Hepatocyte (in vitro differentiated cells): ENCODE results near the gene EVX2. TPM values are rescaled to one million over a fixed set of nuclear protein-coding genes. Genes with fewer than 3 reads are reported as not detected.

Experiments used
- DNase-seq: peaks from one replicate; pipeline ENCODE4 v3.0.0-alpha.2; 2016; ENCODE audit warnings: low spot score
- H2AFZ ChIP-seq: fragments of 200-600 bp; sonication (generic); 2 replicates; pipeline ENCODE4 v1.6.0; 2016; ENCODE audit warnings: antibody characterized with exemption, mild to moderate bottlenecking
- H3K27ac ChIP-seq: fragments of 200-600 bp; sonication (generic); 2 replicates; pipeline ENCODE4 v1.5.1; 2016; ENCODE audit warnings: mild to moderate bottlenecking
- H3K27me3 ChIP-seq: fragments of 200-600 bp; sonication (generic); 2 replicates; pipeline ENCODE4 v1.6.1; 2016
- H3K36me3 ChIP-seq: fragments of 200-600 bp; sonication (generic); replicated peaks from 2 replicates; pipeline ENCODE4 v1.5.1; 2016; ENCODE audit warnings: low read depth; ENCODE audit not compliant: insufficient read depth
- H3K4me1 ChIP-seq: fragments of 200-600 bp; sonication (generic); 2 replicates; pipeline ENCODE4 v1.5.1; 2016; ENCODE audit warnings: mild to moderate bottlenecking, moderate library complexity; ENCODE audit not compliant: insufficient read depth
- H3K4me2 ChIP-seq: fragments of 200-600 bp; sonication (generic); 2 replicates; pipeline ENCODE4 v1.6.0; 2016
- H3K4me3 ChIP-seq: fragments of 200-600 bp; sonication (generic); 2 replicates; pipeline ENCODE4 v1.5.1; 2016; ENCODE audit warnings: mild to moderate bottlenecking
- H3K79me2 ChIP-seq: fragments of 200-600 bp; sonication (generic); 2 replicates; pipeline ENCODE4 v1.6.0; 2017; ENCODE audit warnings: mild to moderate bottlenecking
- H3K9me2 ChIP-seq: fragments of 200-600 bp; sonication (generic); replicated peaks from 2 replicates; pipeline ENCODE4 v1.6.0; 2017; ENCODE audit warnings: mild to moderate bottlenecking; ENCODE audit not compliant: insufficient read depth
- H3K9me3 ChIP-seq: fragments of 200-600 bp; sonication (generic); 2 replicates; pipeline ENCODE4 v1.5.1; 2016; ENCODE audit warnings: low read depth, mild to moderate bottlenecking
- H4K20me1 ChIP-seq: fragments of 200-600 bp; sonication (generic); 2 replicates; pipeline ENCODE4 v1.6.0; 2016; ENCODE audit warnings: mild to moderate bottlenecking; ENCODE audit not compliant: insufficient read depth, poor library complexity, severe bottlenecking
- EZH2 ChIP-seq: fragments of 200-600 bp; sonication (generic); IDR thresholded peaks from 2 replicates; pipeline ENCODE4 v1.6.1; 2016; ENCODE audit warnings: antibody characterized with exemption, mild to moderate bottlenecking, borderline replicate concordance
- EZH2phosphoT487 ChIP-seq: fragments of 200-600 bp; sonication (generic); IDR thresholded peaks from one replicate; pipeline ENCODE4 v1.6.1; 2018; ENCODE audit warnings: antibody characterized with exemption, mild to moderate bottlenecking, low read depth, moderate library complexity; ENCODE audit not compliant: unreplicated experiment, severe bottlenecking
- WGBS: methylation state at CpG from one replicate; pipeline ENCODE4 v1.1.6; 2016; ENCODE audit warnings: low lambda C conversion rate; ENCODE audit errors: missing lambda C conversion rate; 5-methylcytosine and 5-hydroxymethylcytosine counted together
- polyA plus RNA-seq: library from polyadenylated mRNA; unstranded; fragments of >200 nt; fragmentation: Nextera tagmentation; extraction: Ambion mirVana; gene quantifications from 2 replicates; pipeline ENCODE4 v1.2.1, GENCODE V29; 2016
- total RNA-seq: library from RNA; depleted of rRNA; stranded (reverse); fragments of >200 nt; gene quantifications from 2 replicates; pipeline ENCODE4 v1.2.3, GENCODE V29; 2014
- TF ChIP-seq, protein P1 (sequence below): fragments of 200-600 bp; sonication (generic); IDR thresholded peaks from 2 replicates; pipeline ENCODE4 v1.5.1; 2016; ENCODE audit warnings: antibody characterized with exemption, mild to moderate bottlenecking; ENCODE audit not compliant: poor library complexity

Gene EVX2
- total and polyA plus RNA-seq, 2 experiments from 2014 or later: 1.7 to 3.5 TPM

DNA sequence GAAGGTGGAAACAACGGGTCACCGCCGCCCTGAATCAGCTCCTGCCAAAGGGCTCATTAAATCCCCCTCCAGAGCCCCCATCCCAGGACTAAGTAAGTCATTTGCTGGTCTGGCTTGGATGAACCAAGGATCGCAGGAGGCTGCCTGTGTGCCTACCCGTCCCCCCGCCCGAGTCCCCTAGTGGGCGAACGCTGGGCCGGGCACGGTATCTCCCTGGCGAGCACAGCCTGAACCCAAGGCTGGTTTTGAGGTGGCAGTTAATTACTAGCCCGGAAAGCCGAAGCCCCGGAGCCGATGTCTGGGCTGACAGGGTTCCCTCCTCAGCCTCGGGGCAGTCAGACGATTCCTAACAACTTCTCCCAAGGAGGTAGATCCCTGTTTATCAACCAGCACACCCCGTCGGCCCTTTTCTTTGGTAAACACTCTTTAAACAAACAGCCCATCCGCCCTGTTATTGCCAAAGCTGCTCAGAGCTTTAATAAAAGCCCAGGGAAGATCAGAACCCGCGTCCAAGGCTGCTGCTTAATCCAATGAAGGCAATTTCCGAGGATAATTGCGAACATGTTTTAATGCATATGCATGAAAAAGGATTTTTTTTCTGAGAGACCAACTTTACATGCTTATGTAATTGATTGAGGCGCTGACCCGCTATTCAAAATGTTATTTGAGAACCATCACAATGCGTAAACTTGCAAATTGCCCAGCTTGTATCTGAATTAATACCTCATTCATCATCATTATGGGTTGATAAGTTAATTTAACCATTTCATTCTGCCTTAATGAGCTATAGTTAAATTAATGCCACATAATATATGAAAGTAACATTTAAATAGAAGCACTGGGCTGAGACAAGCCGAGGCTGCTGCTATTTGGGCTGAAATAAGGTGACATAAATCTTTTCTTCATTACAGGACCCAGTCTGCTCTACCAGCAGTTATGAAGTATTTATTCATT lies 10.5 kb downstream of the EVX2 start:
- 18% methylated on average over 25 of the region's 29 CpGs for WGBS
- no peak for DNase-seq

GRCh38 chr2:176072292-176072669 lies 11.5 kb downstream of the EVX2 start:
- H3K36me3 ChIP-seq: no peaks in the 10 kb centered on the region
- 62% methylated on average over 5 of the region's 5 CpGs for WGBS
- no peak overlapping the region for H3K4me3 ChIP-seq
- no peak overlapping the region for H3K27ac ChIP-seq
- no peaks in the 10 kb centered on the region for H3K79me2 ChIP-seq
- no peak overlapping the region for H2AFZ ChIP-seq
- H3K9me3 ChIP-seq: no peaks in the 10 kb centered on the region
- TF ChIP-seq EZH2 (peak; percentile 1), EZH2phosphoT487 (peak; percentile 29)
- TF ChIP-seq, protein P1, sequence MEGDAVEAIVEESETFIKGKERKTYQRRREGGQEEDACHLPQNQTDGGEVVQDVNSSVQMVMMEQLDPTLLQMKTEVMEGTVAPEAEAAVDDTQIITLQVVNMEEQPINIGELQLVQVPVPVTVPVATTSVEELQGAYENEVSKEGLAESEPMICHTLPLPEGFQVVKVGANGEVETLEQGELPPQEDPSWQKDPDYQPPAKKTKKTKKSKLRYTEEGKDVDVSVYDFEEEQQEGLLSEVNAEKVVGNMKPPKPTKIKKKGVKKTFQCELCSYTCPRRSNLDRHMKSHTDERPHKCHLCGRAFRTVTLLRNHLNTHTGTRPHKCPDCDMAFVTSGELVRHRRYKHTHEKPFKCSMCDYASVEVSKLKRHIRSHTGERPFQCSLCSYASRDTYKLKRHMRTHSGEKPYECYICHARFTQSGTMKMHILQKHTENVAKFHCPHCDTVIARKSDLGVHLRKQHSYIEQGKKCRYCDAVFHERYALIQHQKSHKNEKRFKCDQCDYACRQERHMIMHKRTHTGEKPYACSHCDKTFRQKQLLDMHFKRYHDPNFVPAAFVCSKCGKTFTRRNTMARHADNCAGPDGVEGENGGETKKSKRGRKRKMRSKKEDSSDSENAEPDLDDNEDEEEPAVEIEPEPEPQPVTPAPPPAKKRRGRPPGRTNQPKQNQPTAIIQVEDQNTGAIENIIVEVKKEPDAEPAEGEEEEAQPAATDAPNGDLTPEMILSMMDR: no peak
- H3K9me2 ChIP-seq: no peaks in the 10 kb centered on the region
- no peak for DNase-seq
- no peak overlapping the region for H3K4me2 ChIP-seq
- no peaks in the 10 kb centered on the region for H4K20me1 ChIP-seq
- H3K27me3 ChIP-seq: peaks cover 100% of the 10 kb centered on the region
- H3K4me1 ChIP-seq: no peaks in the 10 kb centered on the region

More for the DNA sequence above, 10.5 kb downstream of the EVX2 start:
- no peaks in the 10 kb centered on the region for H3K36me3 ChIP-seq
- H3K27me3 ChIP-seq: peaks cover 97% of the 10 kb centered on the region
- H3K9me2 ChIP-seq: no peaks in the 10 kb centered on the region
- H3K4me2 ChIP-seq: peak overlapping the region; percentile 38
- TF ChIP-seq, protein P1: no peak
- no peak for TF ChIP-seq EZH2
- TF ChIP-seq EZH2phosphoT487: no peak
- no peaks in the 10 kb centered on the region for H3K9me3 ChIP-seq
- H4K20me1 ChIP-seq: no peaks in the 10 kb centered on the region
- H3K4me3 ChIP-seq: no peak overlapping the region
- H3K79me2 ChIP-seq: peaks cover 3% of the 10 kb centered on the region
- no peak overlapping the region for H2AFZ ChIP-seq
- no peaks in the 10 kb centered on the region for H3K4me1 ChIP-seq
- peak overlapping the region; percentile 93 for H3K27ac ChIP-seq

GRCh38 chr2:176071330-176072291 lies 12.2 kb downstream of the EVX2 start:
- Histone ChIP-seq H3K4me3 (no peak overlapping the region), H4K20me1 (no peaks in the 10 kb centered on the region), H3K27me3 (peaks cover 100% of the 10 kb centered on the region), H3K9me2 (no peaks in the 10 kb centered on the region), H3K27ac (no peak overlapping the region), H3K4me2 (no peak overlapping the region), H3K9me3 (no peaks in the 10 kb centered on the region), H3K79me2 (no peaks in the 10 kb centered on the region), H2AFZ (no peak overlapping the region), H3K4me1 (no peaks in the 10 kb centered on the region), H3K36me3 (no peaks in the 10 kb centered on the region)
- 47% methylated on average over 57 of the region's 58 CpGs for WGBS
- DNase-seq: no peak
- TF ChIP-seq EZH2 (peak; percentile 61), EZH2phosphoT487 (no peak)
- TF ChIP-seq, protein P1: no peak
